Nephron progenitor cell (in vitro differentiated cells): ENCODE results near the gene CDYL.

Source experiments
- DNase-seq: peaks from one replicate; pipeline ENCODE4 v3.0.0; 2021
- H3K27ac Mint-ChIP-seq: 2 replicates; pipeline ENCODE4 v1.8.0; 2021; ENCODE audit warnings: mild to moderate bottlenecking, moderate library complexity, mixed read lengths
- H3K27me3 Mint-ChIP-seq: 2 replicates; pipeline ENCODE4 v1.8.0; 2021; ENCODE audit warnings: mild to moderate bottlenecking, low read depth, mixed read lengths; ENCODE audit not compliant: poor library complexity
- H3K36me3 Mint-ChIP-seq: 2 replicates; pipeline ENCODE4 v1.8.0; 2021; ENCODE audit warnings: low read depth, mixed read lengths
- H3K4me1 Mint-ChIP-seq: 2 replicates; pipeline ENCODE4 v1.8.0; 2021; ENCODE audit warnings: mixed read lengths
- H3K4me3 Mint-ChIP-seq: 2 replicates; pipeline ENCODE4 v1.8.0; 2021; ENCODE audit warnings: mild to moderate bottlenecking, moderate library complexity, mixed read lengths
- H3K9me3 Mint-ChIP-seq: 2 replicates; pipeline ENCODE4 v1.8.0; 2021; ENCODE audit warnings: mild to moderate bottlenecking, moderate library complexity, mixed read lengths
- TF ChIP-seq, protein P1 (sequence below): fragments of 200-600 bp; sonication (generic); IDR thresholded peaks from 2 replicates; pipeline ENCODE4 v1.5.0; 2021; ENCODE audit warnings: antibody characterized with exemption

Gene CDYL

DNA sequence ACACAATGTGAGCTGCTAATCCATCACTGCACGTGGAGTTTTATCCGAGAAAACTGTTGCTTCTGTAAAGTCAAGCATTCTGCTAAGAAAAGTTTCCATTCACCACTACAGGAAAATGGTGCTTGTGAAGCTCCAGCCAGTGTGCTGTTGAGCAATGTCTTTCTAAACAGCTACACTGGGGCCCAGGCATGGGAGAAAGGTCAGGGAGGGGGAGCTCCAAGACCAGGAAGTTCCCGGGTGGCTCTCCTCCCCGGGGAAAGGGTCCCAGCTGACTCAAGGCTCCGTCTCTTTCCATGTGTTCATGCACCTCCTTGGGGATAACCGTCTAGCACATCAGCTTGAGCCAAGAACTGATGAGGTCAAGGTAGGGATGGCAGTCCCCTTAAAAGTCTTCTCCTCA, 207.1 kb downstream of the CDYL start:
- Mint-ChIP-seq H3K4me3 (no peak overlapping the region), H3K9me3 (peaks cover 40% of the 10 kb centered on the region), H3K27me3 (no peaks in the 10 kb centered on the region), H3K4me1 (peaks cover 13% of the 10 kb centered on the region), H3K27ac (no peak overlapping the region), H3K36me3 (peaks cover 11% of the 10 kb centered on the region)
- no peak for DNase-seq
- TF ChIP-seq, protein P1, sequence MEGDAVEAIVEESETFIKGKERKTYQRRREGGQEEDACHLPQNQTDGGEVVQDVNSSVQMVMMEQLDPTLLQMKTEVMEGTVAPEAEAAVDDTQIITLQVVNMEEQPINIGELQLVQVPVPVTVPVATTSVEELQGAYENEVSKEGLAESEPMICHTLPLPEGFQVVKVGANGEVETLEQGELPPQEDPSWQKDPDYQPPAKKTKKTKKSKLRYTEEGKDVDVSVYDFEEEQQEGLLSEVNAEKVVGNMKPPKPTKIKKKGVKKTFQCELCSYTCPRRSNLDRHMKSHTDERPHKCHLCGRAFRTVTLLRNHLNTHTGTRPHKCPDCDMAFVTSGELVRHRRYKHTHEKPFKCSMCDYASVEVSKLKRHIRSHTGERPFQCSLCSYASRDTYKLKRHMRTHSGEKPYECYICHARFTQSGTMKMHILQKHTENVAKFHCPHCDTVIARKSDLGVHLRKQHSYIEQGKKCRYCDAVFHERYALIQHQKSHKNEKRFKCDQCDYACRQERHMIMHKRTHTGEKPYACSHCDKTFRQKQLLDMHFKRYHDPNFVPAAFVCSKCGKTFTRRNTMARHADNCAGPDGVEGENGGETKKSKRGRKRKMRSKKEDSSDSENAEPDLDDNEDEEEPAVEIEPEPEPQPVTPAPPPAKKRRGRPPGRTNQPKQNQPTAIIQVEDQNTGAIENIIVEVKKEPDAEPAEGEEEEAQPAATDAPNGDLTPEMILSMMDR: no peak

DNA sequence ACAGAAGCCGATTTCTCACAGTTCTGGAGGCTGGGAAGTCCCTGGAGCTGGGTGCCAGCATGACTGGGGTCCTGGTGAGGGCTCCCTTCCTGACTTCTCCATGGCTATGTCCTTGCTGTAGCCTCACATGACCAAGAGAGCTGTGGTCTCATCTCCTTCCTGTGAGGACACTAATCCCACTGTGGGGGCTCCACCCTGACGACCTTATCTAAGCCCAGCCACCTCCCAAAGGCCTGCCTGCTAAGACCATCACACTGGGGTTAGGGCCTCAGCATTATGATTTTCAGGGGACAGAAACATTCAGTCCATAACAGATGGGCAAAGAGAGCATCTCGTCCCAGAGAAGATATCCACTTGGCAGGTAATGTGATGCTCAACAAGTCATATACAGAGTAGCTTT, 210.8 kb downstream of the CDYL start:
- TF ChIP-seq, protein P1: no peak
- Mint-ChIP-seq H3K27ac (no peak overlapping the region), H3K36me3 (peaks cover 14% of the 10 kb centered on the region), H3K4me1 (peaks cover 13% of the 10 kb centered on the region), H3K9me3 (peaks cover 13% of the 10 kb centered on the region), H3K4me3 (no peak overlapping the region), H3K27me3 (no peaks in the 10 kb centered on the region)
- DNase-seq: no peak

DNA sequence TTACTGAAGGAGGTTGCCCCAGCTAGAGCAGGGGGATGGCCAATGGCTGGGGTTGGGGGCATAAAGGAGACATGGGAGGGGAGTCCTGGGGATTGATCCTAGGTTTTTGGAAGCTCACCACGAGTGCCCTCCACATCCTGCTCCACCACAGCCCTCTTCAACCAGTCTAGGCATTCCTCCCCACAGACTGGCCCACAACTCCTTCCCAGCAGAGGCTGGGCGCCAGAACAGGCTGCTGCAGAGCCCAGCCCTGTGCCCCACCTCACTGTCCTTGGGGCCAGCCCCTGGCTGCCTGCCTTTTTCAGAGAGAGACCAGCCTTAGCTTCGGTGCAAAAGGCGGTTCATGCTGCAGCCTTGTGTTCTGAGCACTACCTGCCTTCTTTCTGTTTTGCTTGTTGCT, 211.2 kb downstream of the CDYL start:
- H3K27ac Mint-ChIP-seq: no peak overlapping the region

DNA sequence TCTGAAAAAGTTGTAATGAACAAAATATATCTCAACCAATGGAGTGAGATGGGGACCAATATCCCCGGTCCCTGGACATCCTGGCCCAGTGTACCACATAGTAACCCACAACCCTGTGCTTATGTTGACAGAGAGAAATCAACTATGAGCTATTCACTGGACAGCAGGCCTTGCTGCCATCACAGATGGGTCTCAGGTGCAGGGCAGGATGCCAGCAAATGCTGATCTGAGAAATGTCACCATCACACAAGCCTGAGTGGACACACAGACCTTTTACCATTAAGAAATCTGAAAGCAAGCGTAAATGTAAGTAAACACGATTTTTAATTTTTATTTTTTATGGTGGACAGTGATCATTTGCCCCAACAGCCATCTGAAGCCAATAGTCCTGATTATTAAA, 218.5 kb downstream of the CDYL start:
- Mint-ChIP-seq H3K27me3 (no peaks in the 10 kb centered on the region), H3K4me3 (no peak overlapping the region), H3K9me3 (peaks cover 5% of the 10 kb centered on the region), H3K4me1 (peaks cover 6% of the 10 kb centered on the region), H3K27ac (no peak overlapping the region), H3K36me3 (peaks cover 52% of the 10 kb centered on the region)
- no peak for DNase-seq
- TF ChIP-seq, protein P1: no peak

More for the DNA sequence above, 211.2 kb downstream of the CDYL start:
- Mint-ChIP-seq H3K9me3 (peaks cover 13% of the 10 kb centered on the region), H3K36me3 (peaks cover 15% of the 10 kb centered on the region), H3K27me3 (no peaks in the 10 kb centered on the region), H3K4me1 (peaks cover 13% of the 10 kb centered on the region), H3K4me3 (no peak overlapping the region)
- TF ChIP-seq, protein P1: no peak
- DNase-seq: no peak

DNA sequence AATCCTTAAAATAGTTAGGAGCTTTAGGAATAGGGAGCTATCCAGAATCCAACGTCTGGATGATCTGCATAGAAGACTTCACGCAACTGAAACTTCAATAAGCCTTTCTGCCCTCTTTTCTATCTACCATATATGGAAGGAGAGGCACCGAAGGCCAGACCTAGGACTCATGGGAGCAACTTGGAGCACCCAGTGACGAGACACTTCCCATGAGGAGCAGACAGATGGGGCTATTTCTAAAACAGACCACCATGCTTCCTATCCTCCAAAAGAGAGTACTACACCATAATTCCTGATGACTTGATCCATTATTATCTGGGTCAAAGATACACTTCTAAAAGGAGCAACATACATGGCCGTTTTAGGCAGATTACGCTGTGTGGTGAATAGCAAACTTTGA, 221.7 kb downstream of the CDYL start:
- Mint-ChIP-seq H3K27me3 (peaks cover 4% of the 10 kb centered on the region), H3K27ac (no peak overlapping the region), H3K4me1 (peaks cover 6% of the 10 kb centered on the region), H3K9me3 (no peaks in the 10 kb centered on the region), H3K36me3 (peaks cover 50% of the 10 kb centered on the region), H3K4me3 (no peak overlapping the region)
- TF ChIP-seq, protein P1: no peak
- DNase-seq: no peak

DNA sequence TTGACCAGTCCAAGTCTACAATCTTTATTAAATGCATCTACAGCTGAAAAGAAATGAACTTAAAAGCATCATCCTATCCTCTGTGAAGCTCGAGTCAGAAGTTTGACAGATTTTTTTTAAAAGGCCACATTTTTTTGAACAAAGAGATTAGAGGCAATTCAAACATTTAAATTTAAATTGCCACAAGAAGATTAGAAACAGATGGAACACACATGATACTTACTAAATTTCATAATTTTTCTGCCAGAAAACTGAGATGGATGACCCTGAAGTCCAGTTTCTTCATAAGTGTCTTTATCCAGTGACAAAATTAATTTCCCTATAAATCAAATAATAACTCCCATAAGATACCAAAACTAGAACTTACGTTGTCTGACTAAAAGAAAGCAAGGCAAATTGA, 223.4 kb downstream of the CDYL start:
- DNase-seq: no peak
- TF ChIP-seq, protein P1: no peak
- peaks cover 4% of the 10 kb centered on the region for H3K27me3 Mint-ChIP-seq
- H3K27ac Mint-ChIP-seq: no peak overlapping the region
- peaks cover 45% of the 10 kb centered on the region for H3K36me3 Mint-ChIP-seq
- no peaks in the 10 kb centered on the region for H3K9me3 Mint-ChIP-seq
- H3K4me3 Mint-ChIP-seq: no peak overlapping the region
- peaks cover 8% of the 10 kb centered on the region for H3K4me1 Mint-ChIP-seq
